Chondrocyte (in vitro differentiated cells): Measurements from ENCODE around the gene CDK17. TPM values are rescaled to one million over a fixed set of nuclear protein-coding genes. Genes with fewer than 3 reads are reported as not detected.

Experiments
- DNase-seq: peaks from one replicate; pipeline ENCODE4 v3.0.0; 2021; ENCODE audit warnings: mixed read lengths, low spot score
- H3K27ac Mint-ChIP-seq: one replicate; pipeline ENCODE4 v1.8.0; 2021; ENCODE audit warnings: mild to moderate bottlenecking, moderate library complexity, mixed read lengths; ENCODE audit not compliant: unreplicated experiment
- H3K27me3 Mint-ChIP-seq: 2 replicates; pipeline ENCODE4 v1.8.0; 2021; ENCODE audit warnings: low read depth, mixed read lengths
- H3K36me3 Mint-ChIP-seq: 2 replicates; pipeline ENCODE4 v1.8.0; 2021; ENCODE audit warnings: low read depth, mixed read lengths
- H3K4me1 Mint-ChIP-seq: 2 replicates; pipeline ENCODE4 v1.8.0; 2021; ENCODE audit warnings: low read depth, mild to moderate bottlenecking, mixed read lengths
- H3K4me3 Mint-ChIP-seq: one replicate; pipeline ENCODE4 v1.8.0; 2021; ENCODE audit warnings: mild to moderate bottlenecking, moderate library complexity, mixed read lengths; ENCODE audit not compliant: unreplicated experiment
- H3K9me3 Mint-ChIP-seq: 2 replicates; pipeline ENCODE4 v1.8.0; 2021; ENCODE audit warnings: low read depth, mixed read lengths
- CTCF ChIP-seq: fragments of 200-600 bp; sonication (generic); IDR thresholded peaks from 2 replicates; pipeline ENCODE4 v1.5.0; 2021; ENCODE audit warnings: antibody characterized with exemption, mild to moderate bottlenecking, moderate library complexity
- total RNA-seq: library from RNA; stranded (reverse); gene quantifications from 3 replicates; pipeline ENCODE4 v1.2.1, GENCODE V29; 2021

CDK17 gene
- total RNA-seq, 1 donor from 2014 or later, result 28.5 TPM

GRCh38 chr12:96248136-96248931, 151.9 kb downstream of the CDK17 start:
- H3K4me1 Mint-ChIP-seq, result peaks cover 15% of the 10 kb centered on the region
- peaks cover 27% of the 10 kb centered on the region for H3K36me3 Mint-ChIP-seq
- DNase-seq, result no peak
- H3K27me3 Mint-ChIP-seq, result no peaks in the 10 kb centered on the region
- H3K9me3 Mint-ChIP-seq, result no peaks in the 10 kb centered on the region
- H3K27ac Mint-ChIP-seq, result no peak overlapping the region
- TF ChIP-seq CTCF, result no peak
- no peak overlapping the region for H3K4me3 Mint-ChIP-seq

- Mint-ChIP-seq H3K9me3 (no peaks in the 10 kb centered on the region), H3K4me3 (no peak overlapping the region), H3K27ac (no peak overlapping the region), H3K4me1 (peaks cover 22% of the 10 kb centered on the region), H3K27me3 (no peaks in the 10 kb centered on the region), H3K36me3 (peaks cover 27% of the 10 kb centered on the region)
- TF ChIP-seq CTCF, result no peak
- no peak for DNase-seq
Measured at GRCh38 chr12:96247563-96247962, 152.7 kb downstream of the CDK17 start.

GRCh38 chr12:96246926-96247505, 153.2 kb downstream of the CDK17 start:
- Mint-ChIP-seq H3K27ac (no peak overlapping the region), H3K4me3 (no peak overlapping the region), H3K27me3 (no peaks in the 10 kb centered on the region), H3K36me3 (peaks cover 23% of the 10 kb centered on the region), H3K4me1 (peaks cover 27% of the 10 kb centered on the region), H3K9me3 (no peaks in the 10 kb centered on the region)
- TF ChIP-seq CTCF, result no peak
- DNase-seq, result no peak

GRCh38 chr12:96244826-96245225, 155.4 kb downstream of the CDK17 start:
- Mint-ChIP-seq H3K4me1 (peaks cover 45% of the 10 kb centered on the region), H3K27ac (no peak overlapping the region), H3K36me3 (peaks cover 16% of the 10 kb centered on the region), H3K4me3 (no peak overlapping the region), H3K27me3 (no peaks in the 10 kb centered on the region), H3K9me3 (no peaks in the 10 kb centered on the region)
- DNase-seq, result no peak
- no peak for TF ChIP-seq CTCF

- no peaks in the 10 kb centered on the region for H3K27me3 Mint-ChIP-seq
Measured at GRCh38 chr12:96242597-96242996, 157.6 kb downstream of the CDK17 start.

More at GRCh38 chr12:96242597-96242996, 157.6 kb downstream of the CDK17 start:
- Mint-ChIP-seq H3K4me1 (peaks cover 56% of the 10 kb centered on the region), H3K36me3 (peaks cover 11% of the 10 kb centered on the region), H3K9me3 (no peaks in the 10 kb centered on the region), H3K4me3 (no peak overlapping the region), H3K27ac (no peak overlapping the region)
- DNase-seq, result no peak
- no peak for TF ChIP-seq CTCF
